Fibroblast of mammary gland (primary cell): ENCODE results near the gene CLDN6.

Experiments used
- DNase-seq: peaks from one replicate; pipeline ENCODE4 v3.0.0-alpha.2; 2010; ENCODE audit warnings: low read depth
- H3K4me3 ChIP-seq: 2 replicates; pipeline ENCODE4 v1.5.1; 2011; ENCODE audit warnings: low read depth, mild to moderate bottlenecking, low read length, moderate library complexity; ENCODE audit not compliant: control insufficient read depth
- CTCF ChIP-seq: conservative IDR thresholded peaks from 2 replicates; pipeline ENCODE4 v1.5.1; 2011; ENCODE audit warnings: low read depth, low read length, inconsistent platforms; ENCODE audit not compliant: control insufficient read depth, insufficient read depth

The CLDN6 gene

GRCh38 chr16:3012246-3012645 is 5.7 kb downstream of the CLDN6 start:
- TF ChIP-seq CTCF, result no peak
- no peak for DNase-seq
- no peak overlapping the region for H3K4me3 ChIP-seq

- TF ChIP-seq CTCF, result no peak
- H3K4me3 ChIP-seq, result no peak overlapping the region
- DNase-seq, result no peak
Observed at GRCh38 chr16:3010510-3010909, 7.5 kb downstream of the CLDN6 start.

- no peak for DNase-seq
- no peak for TF ChIP-seq CTCF
- no peak overlapping the region for H3K4me3 ChIP-seq
Observed at GRCh38 chr16:3009568-3010390, 8.2 kb downstream of the CLDN6 start.

GRCh38 chr16:3008690-3009037 is 9.3 kb downstream of the CLDN6 start:
- no peak for DNase-seq
- TF ChIP-seq CTCF, result no peak
- no peak overlapping the region for H3K4me3 ChIP-seq

GRCh38 chr16:3007957-3008689 is 9.9 kb downstream of the CLDN6 start:
- TF ChIP-seq CTCF, result no peak
- DNase-seq, result no peak
- H3K4me3 ChIP-seq, result no peak overlapping the region

GRCh38 chr16:3007059-3007956 is 10.7 kb downstream of the CLDN6 start:
- no peak for TF ChIP-seq CTCF
- no peak for DNase-seq
- H3K4me3 ChIP-seq, result no peak overlapping the region
